Measurements from ENCODE around the gene RANBP3L.

RANBP3L gene

DNA sequence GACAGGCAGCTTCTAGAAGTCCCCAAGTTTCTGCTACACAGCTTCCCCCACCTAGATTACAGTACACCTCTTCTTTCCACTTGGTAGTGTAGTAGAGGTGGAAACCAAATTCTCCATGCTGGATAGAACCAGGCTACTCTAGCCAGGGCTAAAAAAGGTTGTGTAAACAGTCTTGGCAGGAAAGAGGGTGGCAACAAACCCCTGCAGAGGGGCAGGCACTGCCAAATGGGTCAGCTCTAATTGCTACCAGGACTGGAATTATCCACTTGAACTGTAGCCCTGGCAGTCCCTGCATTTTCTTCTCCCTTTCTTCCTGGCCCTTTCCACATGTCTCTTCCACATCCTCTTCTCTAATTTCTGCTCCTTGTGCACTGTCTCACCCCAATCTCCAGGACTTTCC lies 24.8 kb downstream of the RANBP3L start:
- Histone ChIP-seq H3K4me3 (ENCODE audit: insufficient read depth in 1 of 2, low read depth in 1 of 2, low read length in 2 of 2) (no peak overlapping the region), H3K4me1 (ENCODE audit: control insufficient read depth, insufficient read depth, low read depth, low read length) (no peaks in the 10 kb centered on the region), H3K18ac (ENCODE audit: low read depth in 1 of 2, low read length in 2 of 2) (no peak overlapping the region), H3K23ac (ENCODE audit: low read length in 2 of 2) (no peak overlapping the region), H3K14ac (ENCODE audit: low read length in 2 of 2) (no peak overlapping the region), H3K27ac (ENCODE audit: low read length, poor library complexity, severe bottlenecking) (no peak overlapping the region), H2BK15ac (ENCODE audit: low read depth, poor library complexity, severe bottlenecking) (no peak overlapping the region), H2BK5ac (ENCODE audit: low read depth, low read length, poor library complexity, severe bottlenecking) (no peak overlapping the region), H3K9me3 (ENCODE audit: control insufficient read depth, low read length) (no peaks in the 10 kb centered on the region), H3K9ac (ENCODE audit: low read length) (no peak overlapping the region), H3K4ac (ENCODE audit: low read depth in 1 of 2, low read length in 2 of 2) (no peak overlapping the region), H3K27me3 (ENCODE audit: control insufficient read depth in 1 of 2, insufficient read depth in 1 of 2, low read length in 2 of 2) (no peaks in the 10 kb centered on the region), H2BK120ac (ENCODE audit: low read depth, low read length) (no peak overlapping the region), H4K8ac (ENCODE audit: low read length) (peak overlapping the region; percentile 23), H2AK5ac (ENCODE audit: low read length, severe bottlenecking) (no peak overlapping the region), H2AFZ (ENCODE audit: low read depth, low read length) (no peak overlapping the region), H2BK12ac (ENCODE audit: low read length in 2 of 2) (no peak overlapping the region), H3K79me1 (replicated peaks; ENCODE audit: low read length, poor library complexity, severe bottlenecking) (no peaks in the 10 kb centered on the region), H3K36me3 (ENCODE audit: control insufficient read depth in 1 of 2, insufficient read depth in 2 of 2, low read depth in 1 of 2, low read length in 2 of 2) (no peaks in the 10 kb centered on the region), H4K91ac (ENCODE audit: low read length) (peak overlapping the region; percentile 39), H3K4me2 (ENCODE audit: low read length, poor library complexity, severe bottlenecking) (no peak overlapping the region)
- DNase-seq: no peak

DNA sequence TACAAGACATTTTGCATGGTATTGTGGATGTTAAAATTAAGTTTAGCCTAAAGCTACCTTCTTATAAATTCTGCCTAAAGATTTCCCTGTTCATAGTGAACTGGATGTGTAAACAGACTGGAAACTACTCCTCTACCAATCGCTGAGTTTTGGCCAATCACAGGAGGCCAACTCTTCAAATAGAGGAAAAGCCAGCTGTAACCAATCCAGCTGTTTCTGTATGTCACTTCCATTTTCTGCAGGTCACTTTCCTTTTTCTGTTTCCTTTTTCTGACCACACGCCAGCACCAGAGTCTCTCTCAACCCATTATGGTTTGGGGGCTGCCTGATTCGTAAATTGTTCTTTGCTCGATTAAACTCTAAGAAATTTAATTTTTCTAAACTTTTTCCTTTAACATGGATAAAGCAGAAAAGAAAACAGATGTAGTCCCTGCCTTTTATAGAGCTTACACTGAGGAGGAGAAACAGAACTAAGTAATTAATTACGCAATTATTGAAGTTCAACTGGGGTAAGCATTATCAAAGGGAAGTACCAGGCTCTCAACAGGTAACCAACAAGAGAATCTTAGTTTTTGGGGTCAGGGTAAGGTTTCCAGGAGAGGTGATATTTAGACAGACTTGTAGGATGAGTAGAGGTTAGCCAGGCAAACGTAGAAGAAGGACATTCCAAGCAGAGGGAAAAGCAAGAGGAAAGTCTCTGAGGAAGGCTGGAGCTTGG lies 27.7 kb downstream of the RANBP3L start:
- no peak overlapping the region for H3K18ac ChIP-seq (ENCODE audit: low read depth in 1 of 2, low read length in 2 of 2)
- H2BK120ac ChIP-seq (ENCODE audit: low read depth, low read length): no peak overlapping the region
- no peak overlapping the region for H2BK5ac ChIP-seq (ENCODE audit: low read depth, low read length, poor library complexity, severe bottlenecking)
- no peak overlapping the region for H2AK5ac ChIP-seq (ENCODE audit: low read length, severe bottlenecking)
- DNase-seq: no peak
- H3K9ac ChIP-seq (ENCODE audit: low read length): no peak overlapping the region
- no peaks in the 10 kb centered on the region for H3K27me3 ChIP-seq (ENCODE audit: control insufficient read depth in 1 of 2, insufficient read depth in 1 of 2, low read length in 2 of 2)
- H2BK12ac ChIP-seq (ENCODE audit: low read length in 2 of 2): no peak overlapping the region
- 74% methylated on average over 4 of the region's 6 CpGs for WGBS
- no peak overlapping the region for H2BK15ac ChIP-seq (ENCODE audit: low read depth, poor library complexity, severe bottlenecking)
- H2AFZ ChIP-seq (ENCODE audit: low read depth, low read length): no peak overlapping the region
- H3K14ac ChIP-seq (ENCODE audit: low read length in 2 of 2): no peak overlapping the region
- H3K4me3 ChIP-seq (ENCODE audit: insufficient read depth in 1 of 2, low read depth in 1 of 2, low read length in 2 of 2): no peak overlapping the region
- no peaks in the 10 kb centered on the region for H3K9me3 ChIP-seq (ENCODE audit: control insufficient read depth, low read length)
- H3K4me2 ChIP-seq (ENCODE audit: low read length, poor library complexity, severe bottlenecking): no peak overlapping the region
- H3K27ac ChIP-seq (ENCODE audit: low read length, poor library complexity, severe bottlenecking): no peak overlapping the region
- no peaks in the 10 kb centered on the region for H3K79me1 ChIP-seq (replicated peaks; ENCODE audit: low read length, poor library complexity, severe bottlenecking)
- H3K4me1 ChIP-seq (ENCODE audit: control insufficient read depth, insufficient read depth, low read depth, low read length): no peaks in the 10 kb centered on the region
- no peak overlapping the region for H4K91ac ChIP-seq (ENCODE audit: low read length)
- H3K23ac ChIP-seq (ENCODE audit: low read length in 2 of 2): no peak overlapping the region
- no peaks in the 10 kb centered on the region for H3K36me3 ChIP-seq (ENCODE audit: control insufficient read depth in 1 of 2, insufficient read depth in 2 of 2, low read depth in 1 of 2, low read length in 2 of 2)
- H4K8ac ChIP-seq (ENCODE audit: low read length): no peak overlapping the region
- H3K4ac ChIP-seq (ENCODE audit: low read depth in 1 of 2, low read length in 2 of 2): no peak overlapping the region

DNA sequence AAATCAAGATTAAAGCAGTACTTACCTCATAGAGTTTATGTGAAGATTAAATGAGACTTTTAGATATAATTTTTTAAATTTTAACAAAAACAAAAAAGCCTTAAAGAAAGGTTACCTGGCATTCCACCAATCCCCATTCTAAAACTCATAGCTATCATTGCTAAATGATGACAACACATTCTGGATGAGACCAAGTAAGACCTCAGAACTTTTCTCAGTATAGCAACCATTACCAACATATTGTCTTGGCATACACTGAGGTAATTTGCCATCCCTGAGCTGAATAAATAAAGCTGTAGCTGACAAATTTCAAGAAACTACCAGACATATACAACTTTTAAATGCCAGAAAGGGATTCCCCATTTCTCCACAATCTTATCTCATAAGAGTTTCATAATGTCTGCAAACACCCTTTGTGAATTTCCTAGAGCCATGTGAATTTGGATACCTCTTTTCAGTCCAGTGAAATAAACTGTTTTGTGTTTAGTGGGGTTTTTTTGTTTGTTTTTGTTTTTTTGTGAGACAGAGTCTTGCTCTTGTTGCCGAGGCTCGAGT lies 29.5 kb downstream of the RANBP3L start:
- DNase-seq: no peak
- no peak overlapping the region for H2BK5ac ChIP-seq (ENCODE audit: low read depth, low read length, poor library complexity, severe bottlenecking)
- H3K4me3 ChIP-seq (ENCODE audit: insufficient read depth in 1 of 2, low read depth in 1 of 2, low read length in 2 of 2): no peak overlapping the region
- H3K79me1 ChIP-seq (replicated peaks; ENCODE audit: low read length, poor library complexity, severe bottlenecking): no peaks in the 10 kb centered on the region
- H3K4ac ChIP-seq (ENCODE audit: low read depth in 1 of 2, low read length in 2 of 2): no peak overlapping the region
- H2BK15ac ChIP-seq (ENCODE audit: low read depth, poor library complexity, severe bottlenecking): no peak overlapping the region
- no peak overlapping the region for H3K9ac ChIP-seq (ENCODE audit: low read length)
- no peak overlapping the region for H2AK5ac ChIP-seq (ENCODE audit: low read length, severe bottlenecking)
- H3K23ac ChIP-seq (ENCODE audit: low read length in 2 of 2): no peak overlapping the region
- no peaks in the 10 kb centered on the region for H3K4me1 ChIP-seq (ENCODE audit: control insufficient read depth, insufficient read depth, low read depth, low read length)
- H4K91ac ChIP-seq (ENCODE audit: low read length): no peak overlapping the region
- no peaks in the 10 kb centered on the region for H3K36me3 ChIP-seq (ENCODE audit: control insufficient read depth in 1 of 2, insufficient read depth in 2 of 2, low read depth in 1 of 2, low read length in 2 of 2)
- H2BK12ac ChIP-seq (ENCODE audit: low read length in 2 of 2): no peak overlapping the region
- WGBS: 92% methylated on average over 2 of the region's 2 CpGs
- no peak overlapping the region for H4K8ac ChIP-seq (ENCODE audit: low read length)
- H3K27ac ChIP-seq (ENCODE audit: low read length, poor library complexity, severe bottlenecking): no peak overlapping the region
- H3K14ac ChIP-seq (ENCODE audit: low read length in 2 of 2): no peak overlapping the region
- no peaks in the 10 kb centered on the region for H3K9me3 ChIP-seq (ENCODE audit: control insufficient read depth, low read length)
- H3K4me2 ChIP-seq (ENCODE audit: low read length, poor library complexity, severe bottlenecking): no peak overlapping the region
- no peak overlapping the region for H2BK120ac ChIP-seq (ENCODE audit: low read depth, low read length)
- H2AFZ ChIP-seq (ENCODE audit: low read depth, low read length): no peak overlapping the region
- H3K18ac ChIP-seq (ENCODE audit: low read depth in 1 of 2, low read length in 2 of 2): no peak overlapping the region
- no peaks in the 10 kb centered on the region for H3K27me3 ChIP-seq (ENCODE audit: control insufficient read depth in 1 of 2, insufficient read depth in 1 of 2, low read length in 2 of 2)

DNA sequence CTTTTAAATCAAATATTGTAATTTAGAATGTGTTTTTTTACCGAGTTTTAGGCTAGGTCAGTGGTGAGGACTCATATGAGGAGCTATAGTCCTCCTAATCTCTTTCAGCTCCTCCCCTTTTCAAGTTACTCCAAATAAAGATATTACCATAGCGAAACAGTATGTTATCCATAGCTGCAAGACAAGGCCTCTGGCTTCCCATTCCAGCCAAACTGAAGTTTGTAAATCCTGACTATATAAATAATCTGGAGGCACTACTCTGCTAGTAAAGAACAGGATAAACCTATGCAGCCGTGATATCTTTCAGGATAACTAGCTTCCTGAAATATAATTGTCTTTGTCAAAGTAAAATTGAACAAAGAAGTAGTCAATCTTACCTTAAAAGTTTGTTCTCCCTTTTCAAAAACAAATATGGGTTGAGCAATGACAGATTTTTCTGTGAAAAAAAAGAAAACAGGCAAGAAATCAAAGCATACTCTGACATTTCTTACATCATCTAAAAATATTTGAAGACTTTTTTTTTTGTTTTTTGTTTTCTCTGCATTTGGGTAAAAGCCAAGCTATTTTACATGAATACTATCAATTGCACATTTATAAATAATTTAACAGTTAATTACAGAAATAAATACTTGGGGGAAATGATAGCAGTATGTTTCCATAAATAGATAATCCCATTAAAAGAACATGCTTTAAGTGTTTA lies 30.7 kb downstream of the RANBP3L start:
- no peak for DNase-seq
- H2BK5ac ChIP-seq (ENCODE audit: low read depth, low read length, poor library complexity, severe bottlenecking): no peak overlapping the region
- no peak overlapping the region for H3K4ac ChIP-seq (ENCODE audit: low read depth in 1 of 2, low read length in 2 of 2)
- no peak overlapping the region for H3K9ac ChIP-seq (ENCODE audit: low read length)
- no peak overlapping the region for H2BK120ac ChIP-seq (ENCODE audit: low read depth, low read length)
- H3K18ac ChIP-seq (ENCODE audit: low read depth in 1 of 2, low read length in 2 of 2): no peak overlapping the region
- H4K91ac ChIP-seq (ENCODE audit: low read length): no peak overlapping the region
- H3K14ac ChIP-seq (ENCODE audit: low read length in 2 of 2): no peak overlapping the region
- no peaks in the 10 kb centered on the region for H3K79me1 ChIP-seq (replicated peaks; ENCODE audit: low read length, poor library complexity, severe bottlenecking)
- H3K4me3 ChIP-seq (ENCODE audit: insufficient read depth in 1 of 2, low read depth in 1 of 2, low read length in 2 of 2): no peak overlapping the region
- no peak overlapping the region for H2AFZ ChIP-seq (ENCODE audit: low read depth, low read length)
- H3K9me3 ChIP-seq (ENCODE audit: control insufficient read depth, low read length): no peaks in the 10 kb centered on the region
- no peak overlapping the region for H2BK12ac ChIP-seq (ENCODE audit: low read length in 2 of 2)
- no peak overlapping the region for H3K27ac ChIP-seq (ENCODE audit: low read length, poor library complexity, severe bottlenecking)
- 100% methylated on average over 2 of the region's 3 CpGs for WGBS
- H3K27me3 ChIP-seq (ENCODE audit: control insufficient read depth in 1 of 2, insufficient read depth in 1 of 2, low read length in 2 of 2): no peaks in the 10 kb centered on the region
- H3K4me1 ChIP-seq (ENCODE audit: control insufficient read depth, insufficient read depth, low read depth, low read length): no peaks in the 10 kb centered on the region
- H3K4me2 ChIP-seq (ENCODE audit: low read length, poor library complexity, severe bottlenecking): no peak overlapping the region
- H3K36me3 ChIP-seq (ENCODE audit: control insufficient read depth in 1 of 2, insufficient read depth in 2 of 2, low read depth in 1 of 2, low read length in 2 of 2): no peaks in the 10 kb centered on the region
- no peak overlapping the region for H2AK5ac ChIP-seq (ENCODE audit: low read length, severe bottlenecking)
- no peak overlapping the region for H3K23ac ChIP-seq (ENCODE audit: low read length in 2 of 2)
- H4K8ac ChIP-seq (ENCODE audit: low read length): no peak overlapping the region
- H2BK15ac ChIP-seq (ENCODE audit: low read depth, poor library complexity, severe bottlenecking): no peak overlapping the region

All from mesenchymal stem cell (in vitro differentiated cells and primary cell).